ENCODE results near the gene CALU.

The CALU gene

DNA sequence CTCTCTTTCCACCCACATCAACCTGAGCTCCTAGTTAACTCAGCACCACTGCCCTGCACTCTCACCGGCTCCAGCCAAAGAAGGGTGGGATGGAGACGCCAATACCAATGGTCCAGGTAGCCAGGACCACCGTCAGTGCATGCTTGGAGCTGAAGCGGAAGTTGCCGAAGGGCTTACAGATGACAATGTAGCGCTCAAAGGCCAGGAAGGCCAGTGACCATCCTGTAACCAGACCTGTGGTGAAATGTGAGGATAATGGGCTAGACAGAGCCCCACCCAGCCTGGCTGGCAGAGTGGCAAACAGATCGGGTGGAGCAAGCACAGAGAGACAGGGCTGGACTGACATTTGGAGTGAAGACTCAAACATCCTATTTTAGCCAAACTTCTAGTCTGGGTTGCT, 35.8 kb downstream of the CALU start:
- TF ChIP-seq, protein P1, sequence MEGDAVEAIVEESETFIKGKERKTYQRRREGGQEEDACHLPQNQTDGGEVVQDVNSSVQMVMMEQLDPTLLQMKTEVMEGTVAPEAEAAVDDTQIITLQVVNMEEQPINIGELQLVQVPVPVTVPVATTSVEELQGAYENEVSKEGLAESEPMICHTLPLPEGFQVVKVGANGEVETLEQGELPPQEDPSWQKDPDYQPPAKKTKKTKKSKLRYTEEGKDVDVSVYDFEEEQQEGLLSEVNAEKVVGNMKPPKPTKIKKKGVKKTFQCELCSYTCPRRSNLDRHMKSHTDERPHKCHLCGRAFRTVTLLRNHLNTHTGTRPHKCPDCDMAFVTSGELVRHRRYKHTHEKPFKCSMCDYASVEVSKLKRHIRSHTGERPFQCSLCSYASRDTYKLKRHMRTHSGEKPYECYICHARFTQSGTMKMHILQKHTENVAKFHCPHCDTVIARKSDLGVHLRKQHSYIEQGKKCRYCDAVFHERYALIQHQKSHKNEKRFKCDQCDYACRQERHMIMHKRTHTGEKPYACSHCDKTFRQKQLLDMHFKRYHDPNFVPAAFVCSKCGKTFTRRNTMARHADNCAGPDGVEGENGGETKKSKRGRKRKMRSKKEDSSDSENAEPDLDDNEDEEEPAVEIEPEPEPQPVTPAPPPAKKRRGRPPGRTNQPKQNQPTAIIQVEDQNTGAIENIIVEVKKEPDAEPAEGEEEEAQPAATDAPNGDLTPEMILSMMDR (IDR thresholded peaks at IDR 0.05; ENCODE audit: unreplicated experiment in 3 of 3), result no peak
- H3K4me1 Mint-ChIP-seq, result peaks cover 7% of the 10 kb centered on the region
- no peaks in the 10 kb centered on the region for H3K27me3 Mint-ChIP-seq (ENCODE audit: low read depth)
- H3K9me3 Mint-ChIP-seq, result peaks cover 18% of the 10 kb centered on the region
- H3K36me3 Mint-ChIP-seq (ENCODE audit: low read depth), result peaks cover 64% of the 10 kb centered on the region
- H3K4me3 Mint-ChIP-seq, result no peak overlapping the region
- no peak overlapping the region for H3K27ac Mint-ChIP-seq

DNA sequence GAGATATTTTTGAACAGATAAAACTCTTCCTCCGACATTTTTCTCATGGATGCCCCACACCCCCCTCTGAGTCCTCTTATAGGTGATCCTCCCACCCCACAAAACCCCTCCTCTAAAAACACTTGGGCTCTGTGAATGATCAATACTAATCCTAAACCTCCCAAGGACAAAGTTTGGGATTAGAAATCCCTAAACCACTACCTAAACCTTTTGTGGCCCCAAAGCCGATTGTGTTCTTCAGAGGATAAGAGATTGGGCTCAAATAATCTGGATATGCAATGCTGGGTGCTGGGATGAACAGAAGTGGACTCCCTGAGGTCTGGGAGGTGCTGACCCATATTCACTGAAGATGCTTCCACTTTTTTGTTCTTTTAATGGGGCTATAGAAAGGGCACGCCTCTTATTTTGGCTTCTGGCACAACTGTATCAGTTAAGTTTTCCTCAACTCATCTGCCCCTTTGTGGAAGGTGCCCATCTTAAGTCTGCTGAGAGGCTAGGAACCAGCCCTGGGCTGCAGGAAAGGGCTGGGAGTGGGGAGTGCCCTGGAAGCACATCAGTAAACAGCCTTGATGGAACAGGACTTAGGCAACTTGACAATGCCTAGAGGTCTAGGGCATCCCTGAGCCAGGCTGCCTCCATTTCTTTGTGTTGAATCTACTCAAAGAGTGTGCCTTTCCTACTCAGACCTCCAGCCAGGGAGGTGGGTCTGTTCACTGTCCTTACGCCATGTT, 36.8 kb downstream of the CALU start, which contains the start of gene OPN1SW:
Gene OPN1SW, minus strand, starts transcription at position 51 of the 731 bp plus-strand sequence. Its CDS starts 13 bp downstream, at position 38.
- Mint-ChIP-seq H3K27ac (no peak within 1 kb of the TSS), H3K4me3 (no peak within 1 kb of the TSS), H3K27me3 (ENCODE audit: low read depth) (no peaks in the 10 kb centered on the region), H3K36me3 (ENCODE audit: low read depth) (peaks cover 56% of the 10 kb centered on the region), H3K9me3 (peaks cover 18% of the 10 kb centered on the region), H3K4me1 (no peaks in the 10 kb centered on the region)
- TF ChIP-seq, protein P1 (IDR thresholded peaks at IDR 0.05; ENCODE audit: unreplicated experiment in 3 of 3), result no peak

DNA sequence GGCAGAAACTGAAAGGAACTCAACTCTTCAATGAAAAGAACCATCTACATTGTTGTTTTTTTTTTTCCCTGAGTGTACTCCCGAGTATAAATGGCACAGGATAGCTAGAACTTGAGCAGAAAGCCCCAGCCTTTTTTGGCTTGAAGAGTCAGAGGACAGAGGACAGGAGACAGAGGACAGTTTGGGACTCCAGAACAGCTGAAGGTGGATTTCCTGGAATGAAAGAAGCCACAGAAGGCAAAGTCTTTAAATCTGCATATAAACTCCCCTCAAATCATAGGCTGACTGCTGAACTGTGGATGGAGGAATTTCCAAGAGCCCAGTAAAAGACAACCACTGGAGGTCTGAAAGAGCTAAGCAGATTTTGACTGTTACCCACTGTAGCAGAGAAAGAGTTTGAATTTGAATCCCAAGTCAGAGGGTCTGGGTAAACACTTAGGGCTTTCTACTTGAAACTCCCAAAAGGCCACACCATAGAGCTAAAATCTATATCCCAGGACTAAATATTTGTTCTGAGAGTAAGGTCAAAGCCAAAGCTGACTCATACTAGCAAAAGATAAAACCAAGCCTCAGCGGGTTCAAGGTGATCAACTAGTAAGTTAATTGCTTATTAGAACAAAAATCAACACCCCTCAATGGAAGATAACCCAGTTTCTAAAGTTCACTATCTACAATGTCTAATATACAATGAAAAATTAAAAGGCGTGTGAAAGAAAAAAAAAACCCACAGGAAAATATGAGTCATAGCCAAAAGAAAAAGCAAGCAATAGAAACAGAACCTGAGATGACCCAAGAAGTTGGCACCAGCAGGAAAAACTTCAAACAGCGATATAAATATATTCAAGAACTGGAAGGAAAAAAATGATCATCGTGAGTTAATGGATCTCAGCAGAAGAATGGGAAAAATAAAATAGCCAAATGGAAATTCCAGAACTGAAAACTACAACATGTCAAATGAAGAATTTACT, 38.3 kb downstream of the CALU start:
- H3K9me3 Mint-ChIP-seq, result peaks cover 18% of the 10 kb centered on the region
- no peaks in the 10 kb centered on the region for H3K27me3 Mint-ChIP-seq (ENCODE audit: low read depth)
- no peaks in the 10 kb centered on the region for H3K4me1 Mint-ChIP-seq
- H3K27ac Mint-ChIP-seq, result no peak overlapping the region
- no peak overlapping the region for H3K4me3 Mint-ChIP-seq
- peaks cover 41% of the 10 kb centered on the region for H3K36me3 Mint-ChIP-seq (ENCODE audit: low read depth)
- TF ChIP-seq, protein P1 (IDR thresholded peaks at IDR 0.05; ENCODE audit: unreplicated experiment in 3 of 3), result no peak

DNA sequence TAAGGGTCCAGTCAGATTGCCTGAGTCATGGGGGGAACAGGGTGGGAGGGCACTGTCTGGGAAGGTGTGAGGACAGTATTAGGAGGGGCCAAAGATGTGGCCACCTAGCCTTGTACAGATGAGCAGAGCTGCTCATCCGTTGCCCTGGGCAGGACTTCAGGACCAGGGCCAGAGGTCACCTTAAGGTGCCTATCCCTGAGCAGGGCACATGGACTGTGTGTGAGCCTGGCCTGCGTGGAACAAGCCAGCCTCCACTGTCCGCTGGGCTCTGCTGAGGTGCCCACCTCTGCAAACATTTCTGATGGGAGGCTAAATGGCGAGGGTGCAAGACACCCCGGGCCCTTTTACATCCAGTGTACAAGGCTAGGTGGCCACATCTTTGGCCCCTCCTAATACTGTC, 39.8 kb downstream of the CALU start:
- no peak overlapping the region for H3K4me3 Mint-ChIP-seq
- peaks cover 28% of the 10 kb centered on the region for H3K36me3 Mint-ChIP-seq (ENCODE audit: low read depth)
- no peaks in the 10 kb centered on the region for H3K27me3 Mint-ChIP-seq (ENCODE audit: low read depth)
- H3K27ac Mint-ChIP-seq, result no peak overlapping the region
- H3K9me3 Mint-ChIP-seq, result peaks cover 16% of the 10 kb centered on the region
- peaks cover 12% of the 10 kb centered on the region for H3K4me1 Mint-ChIP-seq
- TF ChIP-seq, protein P1 (IDR thresholded peaks at IDR 0.05; ENCODE audit: unreplicated experiment in 3 of 3), result no peak

DNA sequence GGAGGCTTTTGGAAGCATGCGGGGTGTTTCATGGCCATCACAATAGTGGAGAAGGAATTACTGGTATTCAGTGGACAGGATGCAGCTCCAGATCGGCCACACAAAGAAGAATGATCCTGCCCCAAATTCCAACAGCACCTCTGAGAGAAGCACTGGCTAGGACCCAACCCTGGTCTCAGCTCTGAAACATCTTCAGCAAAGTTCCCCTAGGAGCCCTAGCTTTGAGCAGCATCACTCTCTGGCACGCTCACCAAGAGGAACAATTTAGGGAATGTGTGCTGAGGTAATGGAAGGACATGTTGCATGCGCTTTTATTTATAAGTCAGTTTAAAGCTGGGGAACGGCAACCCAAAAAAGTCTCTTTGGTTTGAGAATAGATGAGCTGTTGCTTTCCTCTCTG, 42.0 kb downstream of the CALU start:
- no peaks in the 10 kb centered on the region for H3K27me3 Mint-ChIP-seq (ENCODE audit: low read depth)

More for the DNA sequence above, 42.0 kb downstream of the CALU start:
- Mint-ChIP-seq H3K4me1 (peaks cover 12% of the 10 kb centered on the region), H3K36me3 (ENCODE audit: low read depth) (peaks cover 8% of the 10 kb centered on the region), H3K9me3 (peaks cover 13% of the 10 kb centered on the region), H3K27ac (peak overlapping the region in 1 of 3 experiments; percentile 14), H3K4me3 (no peak overlapping the region)
- TF ChIP-seq, protein P1 (IDR thresholded peaks at IDR 0.05; ENCODE audit: unreplicated experiment in 3 of 3), result no peak

Data from nephron (organoid).